OCI-LY1 (cell line): ENCODE results near the gene SLC9A8.

Experiments used
- H2AFZ ChIP-seq: fragments of 200-600 bp; sonication (generic), shearing (Covaris generic); 2 replicates; pipeline ENCODE4 v1.6.0; 2014; ENCODE audit warnings: antibody characterized with exemption, mild to moderate bottlenecking, low read length
- H3F3A ChIP-seq: fragments of 200-600 bp; sonication (generic), shearing (Covaris generic); 2 replicates; pipeline ENCODE4 v1.6.0; 2014; ENCODE audit warnings: mild to moderate bottlenecking, antibody characterized with exemption, low read length, moderate library complexity; ENCODE audit not compliant: insufficient read depth
- H3K27ac ChIP-seq: fragments of 200-600 bp; sonication (generic); 2 replicates; pipeline ENCODE4 v1.5.1; 2014; ENCODE audit warnings: low read length, mixed run types, mild to moderate bottlenecking, low read depth; ENCODE audit not compliant: poor library complexity, severe bottlenecking
- H3K27me3 ChIP-seq: fragments of 200-600 bp; sonication (generic); 2 replicates; pipeline ENCODE4 v1.6.0; 2014; ENCODE audit warnings: antibody characterized with exemption, mild to moderate bottlenecking, low read length, moderate library complexity; ENCODE audit not compliant: insufficient read depth
- H3K36me3 ChIP-seq: fragments of 200-600 bp; sonication (generic); 2 replicates; pipeline ENCODE4 v1.6.1; 2014; ENCODE audit warnings: mild to moderate bottlenecking, antibody characterized with exemption, low read length, moderate library complexity, mixed read lengths; ENCODE audit not compliant: insufficient read depth
- H3K4me1 ChIP-seq: fragments of 200-600 bp; sonication (generic); 2 replicates; pipeline ENCODE4 v1.5.1; 2014; ENCODE audit warnings: mild to moderate bottlenecking, low read length, moderate library complexity; ENCODE audit not compliant: insufficient read depth, severe bottlenecking
- H3K4me2 ChIP-seq: fragments of 200-600 bp; sonication (generic), shearing (Covaris generic); 2 replicates; pipeline ENCODE4 v1.6.1; 2014; ENCODE audit warnings: low read length
- H3K4me3 ChIP-seq: fragments of 200-600 bp; sonication (generic); 2 replicates; pipeline ENCODE4 v1.5.1; 2014; ENCODE audit warnings: low read length, low read depth, mild to moderate bottlenecking, mixed read lengths; ENCODE audit not compliant: poor library complexity, severe bottlenecking
- H3K79me2 ChIP-seq: fragments of 200-600 bp; shearing (Covaris generic); 2 replicates; pipeline ENCODE4 v1.6.1; 2016; ENCODE audit warnings: mixed run types, low read length, mixed read lengths; ENCODE audit not compliant: insufficient read depth
- H3K9ac ChIP-seq: fragments of 200-600 bp; sonication (generic), shearing (Covaris generic); 2 replicates; pipeline ENCODE4 v1.6.1; 2014; ENCODE audit warnings: mild to moderate bottlenecking, low read length, mixed read lengths
- H3K9me2 ChIP-seq: fragments of 200-600 bp; sonication (generic), shearing (Covaris generic); 2 replicates; pipeline ENCODE4 v1.6.1; 2014; ENCODE audit warnings: low read depth, mild to moderate bottlenecking, low read length, mixed read lengths
- H3K9me3 ChIP-seq: fragments of 200-600 bp; shearing (Covaris generic); 2 replicates; pipeline ENCODE4 v1.6.1; 2014; ENCODE audit warnings: low read length, mixed read lengths
- H4K20me1 ChIP-seq: fragments of 200-600 bp; sonication (generic), shearing (Covaris generic); 2 replicates; pipeline ENCODE4 v1.6.0; 2016; ENCODE audit warnings: mild to moderate bottlenecking, low read length; ENCODE audit not compliant: insufficient read depth
- EZH2 ChIP-seq: fragments of 200-600 bp; sonication (generic), shearing (Covaris generic); IDR thresholded peaks from 2 replicates; pipeline ENCODE4 v1.8.0; 2017; ENCODE audit warnings: borderline replicate concordance, mixed run types, mild to moderate bottlenecking, antibody characterized with exemption, low read length, moderate library complexity, mixed read lengths
- TF ChIP-seq, protein P1 (sequence below): fragments of 200-600 bp; sonication (generic), shearing (Covaris generic); IDR thresholded peaks from 2 replicates; pipeline ENCODE4 v1.5.1; 2017; ENCODE audit warnings: mild to moderate bottlenecking, antibody characterized with exemption, low read length, moderate library complexity, mixed read lengths

The SLC9A8 gene

DNA sequence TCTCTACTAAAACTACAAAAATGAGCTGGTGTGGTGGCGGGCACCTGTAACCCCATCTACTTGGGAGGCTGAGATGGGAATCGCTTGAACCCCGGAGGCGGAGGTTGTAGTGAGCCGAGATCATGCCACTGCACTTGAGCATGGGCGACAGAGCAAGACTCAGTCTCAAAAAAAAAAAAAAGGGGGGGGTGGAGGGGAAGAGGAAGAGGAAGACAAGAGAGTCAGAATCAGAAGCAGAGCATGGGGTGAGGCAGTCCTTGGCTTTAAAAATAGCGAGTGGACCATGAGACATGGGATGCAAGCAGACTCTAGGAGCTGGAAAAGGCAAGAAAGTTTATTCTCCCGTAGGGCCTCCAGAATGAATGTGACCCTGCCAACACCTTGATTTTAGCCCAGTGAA is 3.9 kb upstream of the SLC9A8 start:
- no peak overlapping the region for H2AFZ ChIP-seq
- H3K4me3 ChIP-seq, result no peak overlapping the region
- peaks cover 6% of the 10 kb centered on the region for H3K79me2 ChIP-seq
- H3K4me2 ChIP-seq, result no peak overlapping the region; the same call in 1 of the 2 replicates
- no peak overlapping the region for H3K9ac ChIP-seq
- H3F3A ChIP-seq, result no peaks in the 10 kb centered on the region
- H3K27ac ChIP-seq, result no peak overlapping the region
- H3K4me1 ChIP-seq, result peaks cover 37% of the 10 kb centered on the region
- H3K9me2 ChIP-seq, result no peaks in the 10 kb centered on the region
- no peaks in the 10 kb centered on the region for H3K36me3 ChIP-seq
- H3K27me3 ChIP-seq, result no peaks in the 10 kb centered on the region
- no peaks in the 10 kb centered on the region for H4K20me1 ChIP-seq
- H3K9me3 ChIP-seq, result no peaks in the 10 kb centered on the region
- TF ChIP-seq EZH2, result no peak
- TF ChIP-seq, protein P1, sequence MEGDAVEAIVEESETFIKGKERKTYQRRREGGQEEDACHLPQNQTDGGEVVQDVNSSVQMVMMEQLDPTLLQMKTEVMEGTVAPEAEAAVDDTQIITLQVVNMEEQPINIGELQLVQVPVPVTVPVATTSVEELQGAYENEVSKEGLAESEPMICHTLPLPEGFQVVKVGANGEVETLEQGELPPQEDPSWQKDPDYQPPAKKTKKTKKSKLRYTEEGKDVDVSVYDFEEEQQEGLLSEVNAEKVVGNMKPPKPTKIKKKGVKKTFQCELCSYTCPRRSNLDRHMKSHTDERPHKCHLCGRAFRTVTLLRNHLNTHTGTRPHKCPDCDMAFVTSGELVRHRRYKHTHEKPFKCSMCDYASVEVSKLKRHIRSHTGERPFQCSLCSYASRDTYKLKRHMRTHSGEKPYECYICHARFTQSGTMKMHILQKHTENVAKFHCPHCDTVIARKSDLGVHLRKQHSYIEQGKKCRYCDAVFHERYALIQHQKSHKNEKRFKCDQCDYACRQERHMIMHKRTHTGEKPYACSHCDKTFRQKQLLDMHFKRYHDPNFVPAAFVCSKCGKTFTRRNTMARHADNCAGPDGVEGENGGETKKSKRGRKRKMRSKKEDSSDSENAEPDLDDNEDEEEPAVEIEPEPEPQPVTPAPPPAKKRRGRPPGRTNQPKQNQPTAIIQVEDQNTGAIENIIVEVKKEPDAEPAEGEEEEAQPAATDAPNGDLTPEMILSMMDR, result no peak

DNA sequence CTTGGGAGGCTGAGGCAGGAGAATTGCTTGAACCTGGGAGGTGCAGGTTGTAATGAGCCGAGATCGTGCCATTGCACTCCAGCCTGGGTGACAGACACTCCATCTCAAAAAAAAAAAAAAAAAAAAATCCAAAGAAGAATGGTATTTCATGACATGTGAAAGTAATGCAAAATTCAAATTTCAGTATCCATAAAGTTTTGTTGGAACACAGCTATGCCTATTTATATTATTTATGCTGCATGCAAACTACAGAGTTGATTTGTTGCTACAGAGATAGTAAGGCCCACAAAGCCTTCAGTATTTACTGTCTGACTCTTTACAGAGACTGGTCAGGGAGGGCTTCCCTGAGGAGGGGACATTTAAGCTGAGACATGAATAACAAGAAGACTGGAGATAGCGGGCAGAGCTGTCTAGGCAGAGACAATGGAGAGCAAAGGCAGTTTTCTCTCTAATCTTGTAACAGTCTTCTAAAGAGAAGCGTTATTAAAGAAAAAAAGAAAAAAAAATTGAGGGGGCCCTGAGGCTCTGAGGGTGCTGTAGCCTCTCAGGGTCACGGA is 2.7 kb upstream of the SLC9A8 start:
- Histone ChIP-seq H3K9me2 (no peaks in the 10 kb centered on the region), H3K27me3 (no peaks in the 10 kb centered on the region), H3K27ac (peak overlapping the region; percentile 66), H4K20me1 (no peaks in the 10 kb centered on the region), H3F3A (no peaks in the 10 kb centered on the region), H3K4me2 (no peak overlapping the region), H3K9me3 (no peaks in the 10 kb centered on the region), H3K4me1 (peaks cover 44% of the 10 kb centered on the region), H3K4me3 (no peak overlapping the region), H3K36me3 (peaks cover 2% of the 10 kb centered on the region; the same call in 1 of the 2 replicates), H2AFZ (no peak overlapping the region), H3K79me2 (peaks cover 6% of the 10 kb centered on the region), H3K9ac (no peak overlapping the region)
- TF ChIP-seq, protein P1, result no peak
- TF ChIP-seq EZH2, result no peak

DNA sequence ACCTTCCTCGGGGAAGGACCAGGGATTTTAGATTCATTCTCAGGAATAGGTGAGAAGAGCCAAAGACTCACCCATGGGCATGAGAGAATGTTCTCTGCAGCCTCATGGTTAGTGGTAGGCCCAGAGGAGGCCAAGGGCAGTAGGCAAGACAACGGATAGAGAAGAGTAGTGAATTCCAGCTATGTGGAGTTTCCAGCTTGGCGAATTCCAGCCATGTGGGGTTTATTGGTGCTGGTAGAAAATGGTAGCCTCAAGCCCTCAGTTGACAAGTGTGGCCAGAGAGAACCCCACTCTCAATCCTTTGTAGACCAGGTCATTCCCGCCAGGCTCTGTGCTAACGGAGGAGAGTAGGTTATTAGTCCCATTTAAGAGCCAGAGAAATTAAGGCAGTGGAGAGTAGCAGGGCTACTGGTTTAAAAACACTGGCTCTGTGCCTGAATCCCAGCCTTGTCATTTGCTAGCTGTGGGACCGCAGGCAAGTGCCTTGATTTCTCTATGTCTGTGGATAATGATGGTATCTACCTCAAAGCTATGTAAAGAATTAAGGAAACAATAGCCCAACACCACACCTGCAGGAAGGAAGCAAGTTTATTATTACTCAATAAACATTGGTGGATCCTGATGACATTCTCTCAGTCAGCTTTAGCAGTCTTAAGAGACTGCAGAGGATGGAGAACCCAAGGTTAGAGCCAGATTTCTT is 2.0 kb upstream of the SLC9A8 start:
- H3K79me2 ChIP-seq, result peaks cover 6% of the 10 kb centered on the region
- H2AFZ ChIP-seq, result no peak overlapping the region
- no peak overlapping the region for H3K9ac ChIP-seq
- H3K4me1 ChIP-seq, result peaks cover 37% of the 10 kb centered on the region
- H3K9me2 ChIP-seq, result no peaks in the 10 kb centered on the region
- H3K27ac ChIP-seq, result peak overlapping the region; percentile 66
- H3K9me3 ChIP-seq, result no peaks in the 10 kb centered on the region
- no peak for TF ChIP-seq EZH2
- TF ChIP-seq, protein P1, result no peak
- no peaks in the 10 kb centered on the region for H4K20me1 ChIP-seq
- H3K4me2 ChIP-seq, result no peak overlapping the region
- no peaks in the 10 kb centered on the region for H3F3A ChIP-seq
- H3K36me3 ChIP-seq, result peaks cover 8% of the 10 kb centered on the region
- H3K27me3 ChIP-seq, result no peaks in the 10 kb centered on the region
- H3K4me3 ChIP-seq, result no peak overlapping the region
